Erythroblast (primary cell): ENCODE data around the gene UBXN1.

Source experiments
- GATA1 ChIP-seq: IDR thresholded peaks from 2 replicates; pipeline ENCODE4 v1.6.1; 2011; ENCODE audit warnings: low read depth, mild to moderate bottlenecking, control low read depth, low read length, moderate library complexity
- POLR2A ChIP-seq: IDR thresholded peaks from 2 replicates; pipeline ENCODE4 v1.6.1; 2011; ENCODE audit warnings: mild to moderate bottlenecking, low read length

DNA sequence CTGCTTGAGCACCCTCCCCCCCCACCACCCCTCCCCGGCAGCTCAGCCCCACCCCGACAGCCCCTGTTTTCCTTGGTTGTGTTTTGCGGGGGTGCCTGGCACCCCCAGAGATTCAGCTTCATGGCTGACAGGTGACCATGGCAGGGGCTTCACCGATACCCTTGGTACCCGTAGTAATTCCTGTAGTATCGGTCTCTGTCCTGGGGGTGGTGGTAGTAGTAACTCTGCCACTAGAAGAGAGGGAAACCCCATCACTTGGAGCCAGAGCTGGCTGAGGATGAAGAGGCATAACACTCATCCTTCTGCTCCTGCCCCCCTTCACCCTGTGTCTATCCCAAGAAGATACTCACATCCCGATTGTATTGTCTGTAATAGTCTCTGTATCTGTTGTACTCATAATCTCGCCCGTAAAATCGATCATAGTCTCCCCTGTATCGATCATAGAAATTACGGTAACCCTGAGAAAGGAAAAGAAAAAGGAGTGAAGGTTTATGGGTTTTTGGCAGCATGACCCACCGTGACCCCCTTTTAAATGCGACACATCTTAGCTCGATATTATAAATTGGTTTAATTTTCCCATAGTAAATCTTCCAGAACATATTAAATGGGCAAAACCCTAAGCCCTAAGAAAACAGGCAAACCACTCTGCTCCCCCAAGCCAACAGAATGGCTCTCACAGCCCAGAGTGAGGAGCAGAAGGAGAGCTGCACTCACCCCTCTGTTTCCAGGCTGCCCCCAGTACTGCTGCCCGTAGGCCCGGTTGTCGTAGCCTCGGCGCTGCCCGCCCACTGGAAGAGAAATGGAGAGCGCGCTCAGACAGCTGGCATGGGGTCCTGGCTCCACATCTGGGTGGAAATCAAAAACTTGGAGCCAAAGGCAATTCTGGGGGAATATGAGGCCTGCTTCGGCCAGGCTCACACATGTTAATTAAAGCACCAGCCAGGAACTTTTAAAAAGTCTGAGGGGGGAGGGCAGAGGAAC lies 36.6 kb upstream of the UBXN1 start:
- TF ChIP-seq POLR2A, result no peak
- TF ChIP-seq GATA1, result no peak
